SU-DHL-6 (cell line): ENCODE results near the gene FAM170B.

Experiments used
- H2AFZ ChIP-seq: fragments of 200-600 bp; sonication (generic); 2 replicates; pipeline ENCODE4 v1.6.1; 2014; ENCODE audit warnings: low read depth, mild to moderate bottlenecking, moderate library complexity, mixed read lengths, antibody characterized with exemption, low read length; ENCODE audit not compliant: severe bottlenecking
- H3F3A ChIP-seq: fragments of 200-600 bp; shearing (Covaris generic); 2 replicates; pipeline ENCODE4 v1.6.0; 2016; ENCODE audit warnings: antibody characterized with exemption, mild to moderate bottlenecking; ENCODE audit not compliant: insufficient read depth
- H3K27ac ChIP-seq: fragments of 200-600 bp; sonication (generic); 2 replicates; pipeline ENCODE4 v1.5.1; 2016; ENCODE audit warnings: low read depth, mild to moderate bottlenecking, low read length, moderate library complexity, mixed read lengths
- H3K27me3 ChIP-seq: fragments of 200-600 bp; sonication (generic), shearing (Covaris generic); 2 replicates; pipeline ENCODE4 v1.6.0; 2014; ENCODE audit warnings: mild to moderate bottlenecking, low read length
- H3K36me3 ChIP-seq: fragments of 200-600 bp; sonication (generic); 2 replicates; pipeline ENCODE4 v1.6.1; 2014; ENCODE audit warnings: mild to moderate bottlenecking, low read length, mixed read lengths
- H3K4me2 ChIP-seq: fragments of 300-600, 200-600 bp; shearing (Covaris generic), sonication (generic); 2 replicates; pipeline ENCODE4 v1.6.0; 2014; ENCODE audit warnings: low read length, low read depth, mild to moderate bottlenecking; ENCODE audit not compliant: poor library complexity, severe bottlenecking
- H3K4me3 ChIP-seq: fragments of 200-600 bp; sonication (generic); 2 replicates; pipeline ENCODE4 v1.5.1; 2014; ENCODE audit warnings: antibody characterized with exemption, low read length, mild to moderate bottlenecking, mixed read lengths; ENCODE audit not compliant: insufficient read depth, poor library complexity, severe bottlenecking
- H3K79me2 ChIP-seq: fragments of 200-600 bp; sonication (generic); 2 replicates; pipeline ENCODE4 v1.6.1; 2014; ENCODE audit warnings: mild to moderate bottlenecking, low read length, moderate library complexity; ENCODE audit not compliant: insufficient read depth
- H3K9ac ChIP-seq: fragments of 200-600 bp; sonication (generic); 2 replicates; pipeline ENCODE4 v1.7.0; 2014; ENCODE audit warnings: mild to moderate bottlenecking, low read length
- H3K9me2 ChIP-seq: fragments of 200-600 bp; sonication (generic); replicated peaks from 2 replicates; pipeline ENCODE4 v1.6.1; 2014; ENCODE audit warnings: low read length; ENCODE audit not compliant: insufficient read depth
- H3K9me3 ChIP-seq: fragments of 200-600 bp; sonication (generic); 2 replicates; pipeline ENCODE4 v1.6.1; 2014; ENCODE audit warnings: low read length, mixed read lengths; ENCODE audit not compliant: insufficient read depth
- H4K20me1 ChIP-seq: fragments of 200-600 bp; sonication (generic); 2 replicates; pipeline ENCODE4 v1.6.1; 2014; ENCODE audit warnings: low read depth, mild to moderate bottlenecking, antibody characterized with exemption, low read length, moderate library complexity, mixed read lengths
- CTCF ChIP-seq: fragments of 200-600 bp; sonication (generic); IDR thresholded peaks from one replicate; pipeline ENCODE4 v1.5.1; 2017; ENCODE audit warnings: antibody characterized with exemption, mild to moderate bottlenecking, low read length, moderate library complexity; ENCODE audit not compliant: insufficient read depth, poor library complexity, severe bottlenecking
- EZH2phosphoT487 ChIP-seq: fragments of 200-600 bp; sonication (generic), shearing (Covaris generic); conservative IDR thresholded peaks from 2 replicates; pipeline ENCODE4 v1.6.1; 2018; ENCODE audit warnings: mild to moderate bottlenecking, antibody characterized with exemption, low read length, moderate library complexity, mixed read lengths

FAM170B gene

GRCh38 chr10:49092477-49092876 lies 41.3 kb downstream of the FAM170B start:
- Histone ChIP-seq H3K4me3 (no peak overlapping the region), H3K9ac (no peak overlapping the region), H3K4me2 (no peak overlapping the region), H3K9me2 (no peaks in the 10 kb centered on the region), H3K27ac (no peak overlapping the region), H3K79me2 (no peaks in the 10 kb centered on the region), H3F3A (no peaks in the 10 kb centered on the region), H3K27me3 (no peaks in the 10 kb centered on the region), H3K36me3 (no peaks in the 10 kb centered on the region), H4K20me1 (no peaks in the 10 kb centered on the region), H3K9me3 (no peaks in the 10 kb centered on the region), H2AFZ (no peak overlapping the region)
- TF ChIP-seq EZH2phosphoT487 (no peak), CTCF (no peak)

- Histone ChIP-seq H3K36me3 (no peaks in the 10 kb centered on the region), H2AFZ (no peak overlapping the region), H3F3A (no peaks in the 10 kb centered on the region), H3K9me2 (no peaks in the 10 kb centered on the region), H3K27me3 (no peaks in the 10 kb centered on the region), H4K20me1 (no peaks in the 10 kb centered on the region), H3K4me3 (no peak overlapping the region), H3K27ac (no peak overlapping the region), H3K79me2 (no peaks in the 10 kb centered on the region), H3K4me2 (no peak overlapping the region), H3K9ac (no peak overlapping the region), H3K9me3 (peaks cover 4% of the 10 kb centered on the region; the same call in 1 of the 2 replicates)
- TF ChIP-seq EZH2phosphoT487 (no peak), CTCF (no peak)
Observed at GRCh38 chr10:49091450-49092210, 42.2 kb downstream of the FAM170B start.

- no peak for TF ChIP-seq CTCF
- TF ChIP-seq EZH2phosphoT487 = no peak
- H3K79me2 ChIP-seq = no peaks in the 10 kb centered on the region
Observed at GRCh38 chr10:49090696-49091380, 43.0 kb downstream of the FAM170B start.

More at GRCh38 chr10:49090696-49091380, 43.0 kb downstream of the FAM170B start:
- no peaks in the 10 kb centered on the region for H3K9me2 ChIP-seq
- H3K4me3 ChIP-seq = no peak overlapping the region
- H2AFZ ChIP-seq = no peak overlapping the region
- H3K27me3 ChIP-seq = no peaks in the 10 kb centered on the region
- H3K36me3 ChIP-seq = no peaks in the 10 kb centered on the region
- no peaks in the 10 kb centered on the region for H3F3A ChIP-seq
- no peak overlapping the region for H3K9ac ChIP-seq
- H4K20me1 ChIP-seq = no peaks in the 10 kb centered on the region
- H3K27ac ChIP-seq = no peak overlapping the region
- no peak overlapping the region for H3K4me2 ChIP-seq
- peaks cover 4% of the 10 kb centered on the region; the same call in 1 of the 2 replicates for H3K9me3 ChIP-seq
